Heart left ventricle (tissue), 16 donors: ENCODE results near the gene PYCARD. TPM values are rescaled to one million over a fixed set of nuclear protein-coding genes. Genes with fewer than 3 reads are reported as not detected.
"Not testable (repeated sequence)": the region's sequence is repeated elsewhere in the genome, so short reads cannot be mapped to it uniquely, and the experiment has no call there.

ENCODE experiments used
- ATAC-seq, 4 donors: fragments of 200-7000 bp; cut with Tn5 transposase; one replicate each; pipeline ENCODE4 v1.9.1; 2020 to 2022; ENCODE audit warnings: moderate library complexity in 4 of 4, mild to moderate bottlenecking in 3 of 4, moderate number of reproducible peaks in 1 of 4
- DNase-seq, 5 donors: peaks; one replicate each; pipeline ENCODE4 v3.0.0-alpha.2; 2020
- H3K27ac ChIP-seq, 12 donors: fragments of 200-600 bp; sonication (generic) in 4 of 12; one replicate each; pipeline versions ENCODE4 v1.5.0 to v1.8.0; 2016 to 2022; ENCODE audit warnings: mild to moderate bottlenecking in 2 of 12
- H3K27me3 ChIP-seq, 9 donors: fragments of 200-600 bp; sonication (generic) in 2 of 9; one replicate each; pipeline versions ENCODE4 v1.5.1 to v1.8.0; 2016 to 2022; ENCODE audit warnings: mild to moderate bottlenecking in 3 of 9
- H3K36me3 ChIP-seq, 9 donors: fragments of 200-600 bp; sonication (generic) in 2 of 9; one replicate each; pipeline versions ENCODE4 v1.5.0 to v1.8.0; 2018 to 2022; ENCODE audit warnings: mild to moderate bottlenecking in 2 of 9
- H3K4me1 ChIP-seq, 12 donors: fragments of 200-600 bp; sonication (generic) in 4 of 12; one replicate each; pipeline versions ENCODE4 v1.5.0 to v1.8.0; 2016 to 2022; ENCODE audit warnings: mild to moderate bottlenecking in 3 of 12
- H3K4me3 ChIP-seq, 12 donors: fragments of 200-600 bp; sonication (generic) in 4 of 12; one replicate each; pipeline versions ENCODE4 v1.5.0 to v1.8.0; 2017 to 2022; ENCODE audit warnings: mild to moderate bottlenecking in 9 of 12, moderate library complexity in 4 of 12
- H3K9me3 ChIP-seq, 12 donors: fragments of 200-600 bp; sonication (generic) in 4 of 12; one replicate each; pipeline versions ENCODE4 v1.5.0 to v1.8.0; 2016 to 2022; ENCODE audit warnings: mild to moderate bottlenecking in 1 of 12
- POLR2A ChIP-seq, 2 donors: fragments of 450-650 bp; IDR thresholded peaks; one replicate each; pipeline ENCODE4 v1.6.1; 2017; ENCODE audit warnings: antibody characterized with exemption in 2 of 2, mild to moderate bottlenecking in 2 of 2, moderate library complexity in 2 of 2
- whole genome bisulfite sequencing, 4 donors: extraction: QIAGEN DNeasy Blood & Tissue Kit in 2 of 4; methylation state at CpG; one replicate each; pipeline versions ENCODE4 v1.1.5 to v1.1.7; 2013 to 2018; 5-methylcytosine and 5-hydroxymethylcytosine counted together
- intact Hi-C, 10 donors: fragments of 100-400 bp; cut with DNase I; formaldehyde crosslinking; loops; one replicate each; pipeline versions ENCODE4 v1.11.1 to v1.14.2; 2022
- polyA plus RNA-seq, 2 donors: library from polyadenylated mRNA; stranded (reverse); fragments of 200-250 nt; gene quantifications; one replicate each; pipeline ENCODE4 v1.2.3, GENCODE V29; 2013
- total RNA-seq, 9 donors: library from RNA; depleted of rRNA in 2 of 9; stranded (reverse); fragments of >200 nt in 2 of 9; fragmentation: NEBNext Ultra II Directional in 3 of 9; extraction: Animal tissue kit (Norgen Biotek cat#: 25700) in 3 of 9; gene quantifications; one replicate each; pipeline versions ENCODE4 v1.1.0 to v1.2.4, GENCODE V29; 2016 to 2023
- TF ChIP-seq, protein P1 (sequence below), 12 donors: fragments of 200-600 bp; sonication (generic) in 4 of 12; IDR thresholded peaks; one replicate each; pipeline versions ENCODE4 v1.5.0 to v1.8.0; 2018 to 2022; ENCODE audit warnings: antibody characterized with exemption in 12 of 12, mild to moderate bottlenecking in 5 of 12
- donor health status: ischemic (EF 13 %, LVEDD 7.1; RV severe dilation, severe dysfunction).
- donor health status: healthy with polysubstance abuse.
- donor health status: DM: no; HTN: yes; CAD: no.
- donor health status: DM: no; HTN: no; CAD: no.
- donor health status: ischemic (EF 25% LVEDD 6.9; RV normal size, moderate dysfunction).
- donor health status: ischemic (EF 25% LVEDD 5.7; RV mildly dilated, moderate dysfunction).
- donor health status: healthy.
- donor health status: DM: yes; HTN: yes; CAD: no.
- donor health status: ischemic (EF 35%, LVEDD 5.7; RV mildly dilated, moderate dysfunction).
- donor health status: nonischemic (EF 11% LVEDD 7.7; RV severe dilation, severe dysfunction).
- donor health status: DM: yes; HTN: yes; CAD: no.
- donor health status: PGD.
- donor health status: ischemic (EF 29% LVEDD 5.4; RV normal size, mild dysfunction).
- donor health status: nonischemic (EF 23%, LVEDD 6.1; RV moderate dilation, normal function).

PYCARD gene
- total and polyA plus RNA-seq, 11 donors: 2.0 to 42.2 (median 5.2) TPM

DNA sequence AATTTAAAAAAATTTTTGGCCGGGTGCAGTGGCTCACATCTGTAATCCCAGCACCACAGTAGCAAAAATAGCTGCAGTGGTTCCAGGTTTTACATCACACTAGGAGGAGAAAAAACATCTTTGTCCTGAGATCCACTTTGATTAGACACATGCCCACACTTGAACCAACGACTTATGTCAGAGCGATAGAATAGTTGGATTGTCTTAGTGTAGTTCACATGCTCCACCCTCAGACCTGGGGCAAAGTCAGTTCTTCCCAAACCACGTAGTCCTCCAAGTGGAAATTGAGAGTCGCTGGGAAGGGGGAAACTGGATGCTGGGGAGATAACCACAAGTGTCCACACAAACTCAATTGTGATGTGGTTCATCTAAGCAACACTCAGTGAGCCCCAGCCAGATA, 45.8 kb upstream of the PYCARD start:
- H3K36me3 ChIP-seq: no peaks in the 10 kb centered on the region
- TF ChIP-seq, protein P1, sequence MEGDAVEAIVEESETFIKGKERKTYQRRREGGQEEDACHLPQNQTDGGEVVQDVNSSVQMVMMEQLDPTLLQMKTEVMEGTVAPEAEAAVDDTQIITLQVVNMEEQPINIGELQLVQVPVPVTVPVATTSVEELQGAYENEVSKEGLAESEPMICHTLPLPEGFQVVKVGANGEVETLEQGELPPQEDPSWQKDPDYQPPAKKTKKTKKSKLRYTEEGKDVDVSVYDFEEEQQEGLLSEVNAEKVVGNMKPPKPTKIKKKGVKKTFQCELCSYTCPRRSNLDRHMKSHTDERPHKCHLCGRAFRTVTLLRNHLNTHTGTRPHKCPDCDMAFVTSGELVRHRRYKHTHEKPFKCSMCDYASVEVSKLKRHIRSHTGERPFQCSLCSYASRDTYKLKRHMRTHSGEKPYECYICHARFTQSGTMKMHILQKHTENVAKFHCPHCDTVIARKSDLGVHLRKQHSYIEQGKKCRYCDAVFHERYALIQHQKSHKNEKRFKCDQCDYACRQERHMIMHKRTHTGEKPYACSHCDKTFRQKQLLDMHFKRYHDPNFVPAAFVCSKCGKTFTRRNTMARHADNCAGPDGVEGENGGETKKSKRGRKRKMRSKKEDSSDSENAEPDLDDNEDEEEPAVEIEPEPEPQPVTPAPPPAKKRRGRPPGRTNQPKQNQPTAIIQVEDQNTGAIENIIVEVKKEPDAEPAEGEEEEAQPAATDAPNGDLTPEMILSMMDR (IDR thresholded peaks at IDR 0.05): no peak
- TF ChIP-seq POLR2A (IDR thresholded peaks at IDR 0.05): no peak
- ATAC-seq: no peak
- H3K27me3 ChIP-seq: peaks cover 0 to 24% (median 7%) of the 10 kb centered on the region in 9 donors
- H3K9me3 ChIP-seq: no peaks in the 10 kb centered on the region
- no peak for DNase-seq
- 68 to 74% (median 72%) methylated on average over 4 to 5 of the region's 5 CpGs for WGBS, 4 donors
- no peak overlapping the region for H3K4me3 ChIP-seq
- intact Hi-C loops: no loop called here
- peaks cover 0 to 18% (median 0%) of the 10 kb centered on the region in 12 donors for H3K4me1 ChIP-seq
- H3K27ac ChIP-seq: no peak overlapping the region

DNA sequence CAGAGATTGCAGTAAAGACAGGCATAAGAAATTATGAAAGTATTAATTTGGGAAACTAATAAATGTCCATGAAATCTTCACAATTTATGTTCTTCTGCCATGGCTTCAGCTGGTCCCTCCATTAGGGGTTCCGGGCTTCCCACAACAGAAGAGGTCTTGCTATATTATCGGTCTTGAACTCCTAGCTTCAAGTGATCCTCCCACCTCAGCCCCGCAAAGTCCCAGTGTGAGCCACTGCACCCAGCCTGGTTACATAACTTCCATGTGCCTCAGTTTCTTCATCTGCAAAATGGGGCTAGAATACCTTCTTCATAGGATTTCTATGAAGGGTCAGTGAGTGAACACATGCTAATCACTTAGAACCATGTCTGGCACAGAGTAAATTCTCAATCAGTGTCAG, 43.7 kb upstream of the PYCARD start:
- no peaks in the 10 kb centered on the region for H3K9me3 ChIP-seq
- H3K36me3 ChIP-seq: no peaks in the 10 kb centered on the region
- H3K4me3 ChIP-seq: no peak overlapping the region
- H3K4me1 ChIP-seq: peaks cover 0 to 9% (median 0%) of the 10 kb centered on the region in 12 donors
- WGBS, 4 donors: 93 to 96% (median 94%) methylated on average over 3 of the region's 3 CpGs
- intact Hi-C loops: no loop called here
- ATAC-seq (no peak), DNase-seq (no peak)
- no peak overlapping the region for H3K27ac ChIP-seq
- TF ChIP-seq, protein P1 (IDR thresholded peaks at IDR 0.05): no peak
- TF ChIP-seq POLR2A (IDR thresholded peaks at IDR 0.05): no peak
- H3K27me3 ChIP-seq: peaks cover 0 to 24% (median 7%) of the 10 kb centered on the region in 9 donors

DNA sequence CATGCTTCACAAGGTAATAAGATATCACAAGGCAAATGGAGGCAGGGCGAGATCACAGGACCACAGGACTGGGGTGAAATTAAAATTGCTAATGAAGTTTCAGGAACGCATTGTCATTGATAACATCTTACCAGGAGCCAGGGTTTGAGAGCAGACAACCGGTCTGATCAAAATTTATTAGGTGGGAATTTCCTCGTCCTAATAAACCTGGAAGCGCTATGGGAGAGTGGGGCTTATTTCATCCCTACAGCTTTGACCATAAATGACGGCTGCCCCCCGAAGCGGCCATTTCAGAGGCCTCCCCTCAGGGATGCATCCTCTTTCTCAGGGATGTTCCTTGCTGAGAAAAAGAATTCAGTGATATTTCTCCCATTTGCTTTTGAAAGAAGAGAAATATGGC, 43.0 kb upstream of the PYCARD start:
- H3K27ac ChIP-seq, H3K4me1 ChIP-seq, DNase-seq, intact Hi-C loops, ATAC-seq, H3K4me3 ChIP-seq, H3K36me3 ChIP-seq, H3K9me3 ChIP-seq: not testable (repeated sequence)
- H3K27me3 ChIP-seq: peaks cover 0 to 17% (median 7%) of the 10 kb centered on the region in 9 donors
- 23 to 46% (median 35%) methylated on average over 8 of the region's 8 CpGs for WGBS, 4 donors

DNA sequence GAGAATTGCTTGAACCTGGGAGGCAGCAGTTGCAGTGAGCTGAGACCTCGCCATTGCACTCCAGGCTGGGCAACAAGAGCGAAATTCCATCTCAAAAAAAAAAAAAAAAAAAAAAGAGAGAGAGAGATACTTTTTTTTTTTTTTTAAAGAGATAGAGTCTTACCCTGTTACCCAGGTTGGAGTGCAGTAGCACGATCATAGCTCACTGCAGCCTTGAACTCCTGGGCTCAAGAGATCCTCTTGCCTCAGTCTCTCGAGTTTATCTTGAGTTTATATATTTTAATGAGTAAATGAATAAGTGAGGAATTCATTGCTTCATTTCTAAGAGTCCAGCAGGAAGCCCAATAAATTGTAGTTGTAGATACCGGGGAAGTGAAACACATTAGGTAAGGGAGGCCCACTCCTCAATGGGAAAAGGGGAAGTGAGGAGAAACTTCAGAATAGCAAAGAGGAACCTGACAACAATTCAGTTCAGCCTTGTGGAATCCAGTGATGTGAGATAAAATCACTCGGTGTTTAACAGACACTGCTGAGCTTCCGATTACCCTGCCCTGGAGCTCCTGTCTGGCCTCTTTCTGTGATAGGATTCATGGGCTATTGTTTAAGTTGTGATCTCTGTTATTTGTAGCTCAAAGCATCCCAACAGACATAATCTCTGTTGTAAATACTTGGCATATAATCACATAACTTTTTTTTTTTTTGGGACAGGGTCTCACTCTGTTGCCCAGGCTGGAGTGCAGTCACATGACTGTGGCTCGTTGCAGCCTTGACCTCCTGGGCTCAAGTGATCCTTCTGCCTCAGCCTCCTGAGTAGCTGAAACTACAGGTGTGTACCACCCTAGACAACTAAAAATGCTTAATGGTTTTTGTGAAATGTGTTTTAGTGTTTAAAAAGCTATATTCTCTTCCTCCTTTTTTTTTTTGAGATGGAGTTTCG, 41.4 kb upstream of the PYCARD start:
- no peaks in the 10 kb centered on the region for H3K9me3 ChIP-seq
- WGBS, 4 donors: 52 to 61% (median 58%) methylated on average over 9 of the region's 9 CpGs
- peaks cover 0 to 16% (median 7%) of the 10 kb centered on the region in 9 donors for H3K27me3 ChIP-seq
- H3K36me3 ChIP-seq: no peaks in the 10 kb centered on the region
- no peak for DNase-seq
- peaks cover 0 to 9% (median 0%) of the 10 kb centered on the region in 12 donors for H3K4me1 ChIP-seq
- intact Hi-C loops: no loop called here
- ATAC-seq: no peak
- H3K27ac ChIP-seq: peak overlapping the region in 1 of 12 donors; percentile 18
- no peak overlapping the region for H3K4me3 ChIP-seq
- TF ChIP-seq, protein P1 (IDR thresholded peaks at IDR 0.05): no peak
- no peak for TF ChIP-seq POLR2A (IDR thresholded peaks at IDR 0.05)
